CD4-positive, alpha-beta T cell treated with Interleukin-6 for 4 hours (primary cell): ENCODE measurements around the gene CSTB.

Experiments used
- DNase-seq: peaks from one replicate; pipeline ENCODE4 v3.0.0-alpha.2; 2020; ENCODE audit warnings: mixed read lengths

CSTB gene

DNA sequence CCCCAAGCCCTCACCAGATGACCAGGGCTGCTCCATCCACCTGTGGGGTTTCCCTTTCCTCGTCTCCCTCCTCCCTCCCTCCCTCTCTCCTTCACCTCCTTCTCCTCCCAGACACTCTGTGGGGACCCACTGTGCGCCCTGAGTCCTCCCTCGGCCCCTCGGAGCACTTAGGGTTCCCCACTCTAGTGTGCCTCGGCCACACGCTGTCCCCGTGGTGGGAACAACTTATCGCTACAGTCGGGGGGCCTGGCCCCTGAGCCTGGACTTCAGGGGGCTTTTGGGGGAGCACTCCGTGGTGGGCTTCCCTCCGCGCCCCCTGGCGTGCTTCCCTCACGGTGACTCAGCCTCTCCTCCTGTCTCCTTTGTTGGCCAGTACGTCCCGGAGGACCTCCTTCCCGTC is 27.5 kb downstream of the CSTB start:
- no peak for DNase-seq

- DNase-seq: no peak
These were observed 30.2 kb downstream of the CSTB start for GRCh38 chr21:43745772-43746517.

GRCh38 chr21:43744725-43745124 is 31.4 kb downstream of the CSTB start:
- no peak for DNase-seq

DNA sequence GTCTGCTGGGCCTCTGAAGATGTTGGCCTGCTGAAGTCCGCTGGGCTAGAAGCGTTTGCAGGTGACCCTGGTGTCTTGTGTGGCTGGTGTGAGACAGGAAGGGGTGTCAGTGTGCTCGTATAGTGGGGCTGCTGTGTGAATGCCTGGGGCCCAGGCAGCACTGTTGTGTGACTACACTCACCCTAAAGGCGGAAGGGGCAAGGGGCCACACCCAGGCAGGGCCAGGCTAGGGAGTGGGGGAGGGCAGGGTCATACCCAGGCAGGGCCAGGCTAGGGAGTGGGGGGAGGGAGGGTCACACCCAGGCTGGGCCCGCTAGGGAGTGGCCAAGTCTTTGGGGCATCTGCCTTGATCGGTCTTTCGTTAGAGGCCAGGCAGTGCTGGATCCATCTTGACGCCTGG is 32.2 kb downstream of the CSTB start:
- DNase-seq: no peak

DNA sequence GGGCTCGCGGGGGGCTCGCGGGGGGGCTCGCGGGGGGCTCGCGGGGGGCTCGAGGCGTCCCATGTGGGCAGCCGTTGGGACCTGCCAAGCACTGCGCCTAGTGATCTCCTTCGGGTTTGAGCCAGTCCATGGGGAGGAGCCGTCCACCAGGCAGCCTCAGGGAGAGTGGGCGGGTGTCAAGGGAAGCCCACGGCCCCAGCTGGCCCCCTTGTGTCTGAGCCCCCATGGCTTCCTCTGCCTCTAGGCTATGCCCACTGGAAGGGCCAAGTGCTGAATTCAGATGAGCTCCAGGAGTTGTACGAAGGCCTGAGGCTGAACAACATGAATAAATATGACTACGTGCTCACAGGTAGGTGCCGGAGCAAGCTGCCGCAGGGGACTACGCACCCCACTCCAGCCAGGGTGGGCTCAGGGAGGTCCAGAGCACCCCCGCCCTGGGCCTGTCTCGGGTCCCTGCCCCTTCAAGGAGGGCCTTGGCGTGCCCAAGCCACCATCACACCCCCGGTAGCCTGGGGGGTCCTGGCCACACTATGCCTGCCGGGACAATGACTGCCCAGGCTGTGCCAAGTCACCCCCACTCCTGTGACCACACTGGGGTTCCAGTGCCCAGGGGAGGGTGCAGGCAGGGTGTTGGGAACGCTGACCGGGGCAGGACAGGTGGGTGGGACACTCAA is 34.5 kb downstream of the CSTB start:
- no peak for DNase-seq

- DNase-seq: no peak
These were observed 35.5 kb downstream of the CSTB start for GRCh38 chr21:43740497-43741156.

DNA sequence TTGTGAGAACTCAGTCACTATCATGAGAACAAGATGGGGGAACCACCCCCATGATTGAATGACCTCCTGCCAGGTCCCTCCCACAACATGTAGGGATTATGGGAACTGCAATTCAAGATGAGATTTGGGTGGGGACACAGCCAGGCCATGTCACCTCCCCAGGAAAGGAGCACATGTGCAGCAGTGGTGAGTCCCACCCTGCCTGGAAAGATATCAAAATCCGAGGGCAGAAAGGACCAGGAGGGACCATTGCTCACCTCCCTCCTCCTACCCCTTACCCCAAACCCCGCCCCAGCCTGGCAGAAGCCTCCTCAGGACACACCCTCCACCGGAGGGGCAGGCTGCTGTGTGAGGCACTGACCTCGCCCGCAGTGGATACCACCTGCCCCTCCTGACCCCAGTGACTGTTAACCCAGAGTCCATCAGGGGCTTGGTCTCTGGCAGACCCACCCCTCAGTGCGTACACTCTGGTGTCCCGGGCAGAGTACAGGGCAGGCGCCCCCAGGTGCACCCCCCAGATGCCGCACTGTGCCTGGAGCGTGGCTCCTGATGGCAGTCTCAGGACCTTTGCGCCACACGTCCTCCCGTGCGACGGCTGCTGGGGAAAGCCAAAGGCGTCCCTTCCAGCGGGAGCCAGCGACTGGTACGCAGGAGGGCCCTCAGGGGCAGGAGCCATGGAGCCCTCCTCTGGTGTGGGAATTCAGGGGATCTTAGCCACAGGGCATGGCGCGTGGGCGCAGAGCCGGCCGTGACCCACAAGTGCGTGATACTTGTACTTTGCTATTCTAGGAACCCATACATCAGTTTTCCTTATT is 36.3 kb downstream of the CSTB start:
- DNase-seq: no peak

DNA sequence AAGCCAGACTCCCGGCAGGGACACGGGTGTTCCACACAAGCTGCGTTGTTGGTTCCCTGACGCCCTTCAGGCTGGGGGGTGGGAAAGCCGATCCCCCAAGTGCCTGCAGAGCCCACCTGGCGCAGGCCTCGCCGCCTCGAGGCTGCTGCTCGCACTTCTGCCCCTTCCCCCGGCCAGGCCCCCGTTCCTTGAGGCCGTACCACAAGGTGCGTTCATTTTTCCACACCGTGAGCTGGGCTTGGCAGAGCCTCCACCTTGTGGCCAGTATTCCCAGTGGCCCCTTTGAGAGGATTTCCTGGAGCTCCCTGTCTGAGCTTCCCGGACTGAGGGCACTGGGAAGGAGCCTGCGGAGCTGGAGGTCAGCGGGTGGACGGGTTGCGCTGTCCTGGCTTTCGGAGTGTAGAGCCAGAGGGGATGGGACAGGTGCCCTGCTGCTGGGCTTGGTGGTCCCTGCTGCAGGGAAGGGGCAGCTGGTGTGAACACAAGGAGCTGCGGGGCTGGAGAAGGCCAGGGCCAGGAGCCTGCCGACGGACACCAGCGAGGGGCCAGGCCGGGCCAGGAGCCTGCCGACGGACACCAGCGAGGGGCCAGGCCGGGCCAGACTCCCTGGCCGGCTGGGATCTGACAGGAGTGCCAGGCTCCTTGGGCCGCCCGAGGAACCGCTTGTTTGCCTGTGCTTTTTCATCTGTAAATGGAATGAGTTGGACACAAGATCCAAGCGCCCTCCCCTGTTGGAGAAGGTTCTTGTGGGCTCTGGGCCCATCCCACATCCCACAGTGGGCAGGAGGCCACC is 38.8 kb downstream of the CSTB start:
- DNase-seq: no peak

GRCh38 chr21:43736224-43736883 is 39.8 kb downstream of the CSTB start:
- DNase-seq: no peak

- DNase-seq: no peak
These were observed 40.6 kb downstream of the CSTB start for GRCh38 chr21:43735236-43736091.

GRCh38 chr21:43734928-43735229 is 41.2 kb downstream of the CSTB start:
- DNase-seq: no peak

DNA sequence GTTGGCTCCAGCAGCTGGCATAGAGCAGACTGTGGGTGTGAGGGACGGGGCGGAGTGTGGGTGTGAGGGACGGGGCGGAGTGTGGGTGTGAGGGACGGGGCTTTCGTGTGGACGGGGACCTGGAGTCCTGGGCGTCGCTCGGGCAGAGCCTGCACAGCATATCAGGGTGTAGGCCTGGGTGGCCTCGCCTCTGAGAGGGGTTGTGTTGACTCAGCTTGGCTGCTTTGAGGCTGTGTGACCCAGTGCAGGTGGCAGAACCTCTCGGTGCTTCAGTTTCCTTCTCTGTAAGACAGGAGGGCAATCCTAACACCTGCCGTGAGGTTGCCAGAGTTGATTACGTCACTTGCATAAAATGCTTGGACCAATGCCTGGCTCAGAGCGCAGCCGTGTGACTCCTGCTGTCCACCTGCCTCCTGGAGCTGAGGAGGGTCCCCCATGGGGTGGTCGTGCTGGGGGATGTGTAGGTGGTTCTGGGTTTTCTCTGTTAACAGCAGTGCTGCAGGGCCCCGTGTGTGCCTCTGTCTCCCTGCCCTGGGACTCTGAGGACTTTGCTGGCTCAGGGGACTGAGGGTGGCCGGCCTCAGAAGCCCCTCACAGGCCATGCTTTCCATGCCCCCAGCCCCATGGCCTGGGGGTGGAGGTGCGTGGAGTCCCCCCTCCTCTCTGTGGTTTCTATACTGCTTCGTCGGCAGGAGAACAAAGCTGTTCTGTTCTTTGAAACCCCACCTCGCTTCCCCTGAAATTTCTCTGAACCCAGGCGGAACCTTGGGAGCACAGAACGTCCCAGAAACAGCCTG is 41.8 kb downstream of the CSTB start:
- no peak for DNase-seq

- DNase-seq: no peak
These were observed 42.5 kb downstream of the CSTB start for GRCh38 chr21:43733529-43734071.

DNA sequence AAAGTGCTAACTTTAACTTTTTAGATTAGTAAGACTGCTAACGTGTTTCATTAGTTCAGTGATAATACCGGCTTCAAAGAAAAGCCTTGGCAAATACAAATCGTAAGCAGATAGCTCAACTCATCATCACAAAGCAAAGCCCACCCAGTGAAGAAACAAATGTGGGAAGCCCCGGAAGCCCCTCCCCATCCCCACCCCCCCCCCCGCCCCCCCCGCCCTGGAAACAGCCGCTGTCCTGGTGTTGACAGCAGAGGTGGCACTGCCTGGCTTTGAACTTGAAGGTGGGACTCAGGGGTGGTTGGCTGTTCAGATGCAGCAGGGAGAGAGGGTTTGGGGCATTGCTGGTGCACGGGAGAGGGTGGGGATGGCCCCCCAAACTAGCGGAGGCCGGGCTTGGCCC is 43.0 kb downstream of the CSTB start:
- DNase-seq: no peak

DNA sequence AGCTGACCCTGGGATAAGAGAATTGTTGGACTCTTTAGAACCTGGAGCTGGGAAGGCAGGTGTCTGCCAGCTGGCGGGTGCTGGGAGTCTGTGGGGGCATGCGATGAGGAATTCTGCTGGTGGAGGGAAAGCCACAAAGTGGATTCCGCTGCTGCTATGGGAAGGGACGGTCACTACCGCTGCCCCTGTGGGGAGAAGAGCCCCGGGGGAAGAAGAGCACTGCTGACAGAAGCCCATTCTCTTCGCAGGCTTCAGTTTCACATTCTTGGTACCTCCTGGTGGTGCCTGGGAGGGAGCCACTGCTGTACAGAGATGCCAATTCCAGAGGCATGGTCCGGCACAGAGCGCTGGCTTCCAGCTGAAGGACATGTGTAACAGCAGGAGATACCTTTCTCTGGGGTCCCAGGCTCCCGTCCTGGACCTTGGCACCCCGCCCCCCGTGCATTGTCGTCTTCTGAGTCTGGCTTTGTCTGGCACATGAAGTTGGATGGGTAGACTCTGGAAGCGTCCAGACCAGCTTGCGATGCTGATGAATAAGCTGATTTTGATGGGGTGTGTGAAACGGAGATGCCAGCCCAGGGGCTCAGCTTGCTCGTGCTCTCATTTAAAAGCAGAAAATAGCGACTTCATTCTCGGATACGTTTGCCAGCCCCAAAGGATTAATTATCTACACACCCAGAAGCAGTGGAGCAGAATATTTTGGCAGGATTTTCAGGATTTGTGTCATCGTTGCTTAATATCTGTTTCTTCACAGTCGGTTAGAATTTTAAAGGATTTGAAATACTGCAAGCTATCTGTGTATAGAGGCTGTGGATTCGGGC is 44.0 kb downstream of the CSTB start:
- no peak for DNase-seq

DNA sequence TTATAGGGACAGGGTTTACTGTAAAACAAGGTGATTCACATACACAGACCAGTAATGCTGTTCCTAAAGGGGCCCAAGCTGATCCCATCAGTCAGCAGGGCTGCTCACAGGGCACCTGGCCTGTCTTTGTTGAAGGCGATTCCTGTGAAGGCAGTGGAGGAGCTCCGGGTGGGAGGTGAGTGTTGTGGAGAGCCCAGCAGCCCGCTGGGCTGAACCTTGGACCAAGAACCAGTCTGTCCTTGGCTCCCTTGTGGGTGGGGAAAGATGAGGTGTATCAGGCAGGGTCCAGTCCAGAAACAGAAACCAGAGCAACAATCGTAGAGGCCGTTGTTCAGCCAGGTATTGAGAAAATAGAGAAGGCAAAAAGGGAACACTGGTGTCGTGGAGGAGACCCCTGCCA is 44.6 kb downstream of the CSTB start:
- DNase-seq: no peak

DNA sequence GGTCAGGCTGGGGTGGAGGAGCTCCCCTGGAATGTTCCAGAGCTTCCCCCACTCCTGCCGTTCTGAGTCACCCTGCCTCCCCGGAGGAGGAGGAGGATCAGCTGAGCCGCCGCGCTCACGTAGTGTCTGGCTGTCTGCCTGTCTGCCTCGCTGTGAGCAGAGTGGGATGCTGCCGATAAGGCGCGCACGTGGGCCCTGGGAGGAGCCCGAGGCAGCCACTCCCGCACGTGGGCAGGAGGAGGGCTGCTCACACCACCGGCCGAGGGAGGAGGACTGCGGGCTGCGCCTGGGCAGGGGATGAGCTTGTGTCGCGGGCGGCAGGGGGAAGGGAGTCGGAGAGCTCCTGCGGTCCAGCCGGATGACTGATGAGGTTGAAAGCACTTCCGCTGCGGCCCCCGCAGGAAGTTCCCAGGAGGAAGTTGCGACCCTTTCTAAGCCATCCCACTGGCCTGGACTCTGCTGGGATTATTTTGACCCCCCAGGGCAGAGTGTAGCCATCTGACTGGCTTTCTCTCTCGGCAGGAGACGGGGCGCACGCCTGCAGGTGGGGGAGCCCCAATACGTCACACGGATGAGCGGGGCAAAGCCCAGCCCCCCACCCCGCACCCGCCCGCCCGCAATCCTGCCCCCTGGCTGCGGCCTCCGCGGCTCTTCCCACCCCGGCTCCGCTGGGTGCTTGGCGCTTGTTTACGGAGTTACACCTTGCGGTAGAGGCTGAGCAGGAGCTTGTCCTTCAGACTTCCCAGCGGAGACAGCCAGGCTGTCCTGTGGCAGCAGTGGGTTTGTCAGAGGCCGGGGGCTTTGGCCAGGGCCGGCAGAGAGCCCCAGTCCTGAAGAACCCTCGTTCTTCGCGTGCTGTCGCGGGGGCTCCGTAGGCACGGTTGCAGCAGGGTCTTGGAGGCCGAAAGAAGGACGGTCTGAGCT is 47.4 kb downstream of the CSTB start:
- peak; percentile 80 for DNase-seq

GRCh38 chr21:43728154-43728466 is 48.0 kb downstream of the CSTB start:
- no peak for DNase-seq
